PFSK-1 (cell line): ENCODE data around the gene MMP20.

ENCODE experiments used
- FOXP2 ChIP-seq: optimal IDR thresholded peaks from 2 replicates; pipeline ENCODE3; 2011; ENCODE audit warnings: borderline replicate concordance, control low read depth, inconsistent platforms; ENCODE audit not compliant: insufficient read depth; ENCODE audit errors: extremely low read length, extremely low read depth
- POLR2AphosphoS5 ChIP-seq: IDR thresholded peaks from 2 replicates; pipeline ENCODE4 v1.6.1; 2012; ENCODE audit warnings: low read depth, mild to moderate bottlenecking, control low read depth, low read length, moderate library complexity
- SIN3A ChIP-seq: IDR thresholded peaks from 2 replicates; pipeline ENCODE4 v1.6.1; 2012; ENCODE audit warnings: mild to moderate bottlenecking, low read length, moderate library complexity, borderline replicate concordance; ENCODE audit not compliant: insufficient read depth
- TAF1 ChIP-seq: IDR thresholded peaks from 2 replicates; pipeline ENCODE4 v1.6.1; 2012; ENCODE audit warnings: low read length, control low read depth, borderline replicate concordance; ENCODE audit not compliant: insufficient read depth
- TF ChIP-seq, protein P1 (sequence below), 2 experiments: IDR thresholded peaks; 2 replicates each; pipeline versions ENCODE4 v1.6.1 to v1.8.0; 2011 to 2012; ENCODE audit warnings: low read depth in 2 of 2, low read length in 2 of 2, control low read depth in 1 of 2, inconsistent platforms in 1 of 2, mild to moderate bottlenecking in 1 of 2, moderate library complexity in 1 of 2; ENCODE audit not compliant: insufficient read depth in 1 of 2

DNA sequence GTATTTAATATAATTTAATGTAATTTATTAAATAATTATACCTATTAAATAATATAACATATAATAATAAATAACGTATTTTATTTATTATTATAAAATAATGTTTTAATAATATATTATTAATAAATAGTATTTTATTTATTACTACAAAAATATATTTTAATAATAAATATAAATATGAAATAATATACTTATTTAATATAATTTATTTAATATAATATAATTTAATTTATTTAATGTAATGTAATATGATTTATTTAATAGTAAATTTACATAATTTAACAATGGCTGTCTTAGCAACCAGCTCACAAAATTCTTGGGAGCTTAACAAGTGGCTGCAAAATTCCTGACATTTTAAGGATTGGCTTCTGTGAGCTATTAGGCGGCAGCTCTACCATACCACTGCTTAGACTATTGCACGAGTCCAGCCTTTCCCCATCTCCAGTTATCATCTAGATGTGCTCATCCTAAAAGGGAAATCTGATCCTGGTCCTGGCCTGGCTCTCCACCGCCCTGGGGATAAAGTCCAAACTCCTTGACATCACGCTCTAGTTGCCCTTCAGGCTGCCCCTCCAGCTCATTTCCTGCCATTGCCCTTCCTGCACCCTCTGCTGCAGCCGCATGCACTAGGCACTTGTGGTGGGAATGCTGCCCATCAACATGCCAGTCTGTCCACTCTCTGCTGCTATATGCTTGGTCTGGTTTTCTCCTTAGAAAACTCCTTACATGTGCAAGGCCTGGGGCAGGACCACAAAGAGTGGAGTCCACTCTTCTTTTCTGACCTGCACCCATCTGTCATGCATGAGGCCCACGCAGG lies 9.8 kb downstream of the MMP20 start:
- TF ChIP-seq, protein P1, sequence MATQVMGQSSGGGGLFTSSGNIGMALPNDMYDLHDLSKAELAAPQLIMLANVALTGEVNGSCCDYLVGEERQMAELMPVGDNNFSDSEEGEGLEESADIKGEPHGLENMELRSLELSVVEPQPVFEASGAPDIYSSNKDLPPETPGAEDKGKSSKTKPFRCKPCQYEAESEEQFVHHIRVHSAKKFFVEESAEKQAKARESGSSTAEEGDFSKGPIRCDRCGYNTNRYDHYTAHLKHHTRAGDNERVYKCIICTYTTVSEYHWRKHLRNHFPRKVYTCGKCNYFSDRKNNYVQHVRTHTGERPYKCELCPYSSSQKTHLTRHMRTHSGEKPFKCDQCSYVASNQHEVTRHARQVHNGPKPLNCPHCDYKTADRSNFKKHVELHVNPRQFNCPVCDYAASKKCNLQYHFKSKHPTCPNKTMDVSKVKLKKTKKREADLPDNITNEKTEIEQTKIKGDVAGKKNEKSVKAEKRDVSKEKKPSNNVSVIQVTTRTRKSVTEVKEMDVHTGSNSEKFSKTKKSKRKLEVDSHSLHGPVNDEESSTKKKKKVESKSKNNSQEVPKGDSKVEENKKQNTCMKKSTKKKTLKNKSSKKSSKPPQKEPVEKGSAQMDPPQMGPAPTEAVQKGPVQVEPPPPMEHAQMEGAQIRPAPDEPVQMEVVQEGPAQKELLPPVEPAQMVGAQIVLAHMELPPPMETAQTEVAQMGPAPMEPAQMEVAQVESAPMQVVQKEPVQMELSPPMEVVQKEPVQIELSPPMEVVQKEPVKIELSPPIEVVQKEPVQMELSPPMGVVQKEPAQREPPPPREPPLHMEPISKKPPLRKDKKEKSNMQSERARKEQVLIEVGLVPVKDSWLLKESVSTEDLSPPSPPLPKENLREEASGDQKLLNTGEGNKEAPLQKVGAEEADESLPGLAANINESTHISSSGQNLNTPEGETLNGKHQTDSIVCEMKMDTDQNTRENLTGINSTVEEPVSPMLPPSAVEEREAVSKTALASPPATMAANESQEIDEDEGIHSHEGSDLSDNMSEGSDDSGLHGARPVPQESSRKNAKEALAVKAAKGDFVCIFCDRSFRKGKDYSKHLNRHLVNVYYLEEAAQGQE (IDR thresholded peaks at IDR 0.05; ENCODE audit: insufficient read depth in 1 of 2, low read depth in 2 of 2, low read length in 2 of 2) = no peak
- TF ChIP-seq POLR2AphosphoS5 = no peak
- TF ChIP-seq SIN3A = no peak
- no peak for TF ChIP-seq TAF1
- TF ChIP-seq FOXP2 = no peak
